SK-N-MC (cell line): ENCODE results near the gene RCCD1.

Experiments
- DNase-seq: peaks from one replicate; pipeline ENCODE4 v3.0.0-alpha.2; 2011; ENCODE audit warnings: low read depth, low spot score
- H3K27ac ChIP-seq: fragments of 200-600 bp; sonication (generic); 2 replicates; pipeline ENCODE4 v1.5.1; 2016; ENCODE audit warnings: mixed run types
- H3K36me3 ChIP-seq: fragments of 200-600 bp; sonication (generic); 2 replicates; pipeline ENCODE4 v1.6.1; 2017; ENCODE audit warnings: antibody characterized with exemption, low read length, mixed read lengths; ENCODE audit not compliant: insufficient read depth
- H3K4me3 ChIP-seq: fragments of 200-600 bp; sonication (generic); 2 replicates; pipeline ENCODE4 v1.5.1; 2016
- H3K9ac ChIP-seq: fragments of 200-600 bp; sonication (generic); 2 replicates; pipeline ENCODE4 v1.8.0; 2017; ENCODE audit warnings: mixed run types, mixed read lengths; ENCODE audit not compliant: insufficient read length
- H3K9me3 ChIP-seq: fragments of 200-600 bp; sonication (generic); 2 replicates; pipeline ENCODE4 v1.6.1; 2017; ENCODE audit warnings: low read depth, mild to moderate bottlenecking, antibody characterized with exemption, low read length, moderate library complexity, mixed read lengths
- EZH2 ChIP-seq: fragments of 200-600 bp; sonication (generic); IDR thresholded peaks from one replicate; pipeline ENCODE4 v1.6.1; 2017; ENCODE audit warnings: antibody characterized with exemption
- FOXP2 ChIP-seq: optimal IDR thresholded peaks from 2 replicates; pipeline ENCODE3; 2011; ENCODE audit warnings: mild to moderate bottlenecking, moderate library complexity; ENCODE audit not compliant: insufficient read depth; ENCODE audit errors: extremely low read length, control extremely low read depth
- POLR2AphosphoS5 ChIP-seq: IDR thresholded peaks from 2 replicates; pipeline ENCODE4 v1.6.1; 2012; ENCODE audit warnings: mild to moderate bottlenecking, low read depth, low read length, borderline replicate concordance

The RCCD1 gene

GRCh38 chr15:90956274-90957030 is 1.8 kb downstream of the RCCD1 start:
- peaks cover 21% of the 10 kb centered on the region; the same call in 1 of the 2 replicates for H3K36me3 ChIP-seq
- peak overlapping the region; percentile 76 for H3K4me3 ChIP-seq
- peak overlapping the region; percentile 37; the same call in 1 of the 2 replicates for H3K27ac ChIP-seq
- peak overlapping the region; percentile 75 for H3K9ac ChIP-seq
- DNase-seq: no peak
- TF ChIP-seq FOXP2 (peak; percentile 33), EZH2 (no peak), POLR2AphosphoS5 (peak; percentile 38; the same call in 1 of the 2 replicates)
- H3K9me3 ChIP-seq: no peaks in the 10 kb centered on the region

DNA sequence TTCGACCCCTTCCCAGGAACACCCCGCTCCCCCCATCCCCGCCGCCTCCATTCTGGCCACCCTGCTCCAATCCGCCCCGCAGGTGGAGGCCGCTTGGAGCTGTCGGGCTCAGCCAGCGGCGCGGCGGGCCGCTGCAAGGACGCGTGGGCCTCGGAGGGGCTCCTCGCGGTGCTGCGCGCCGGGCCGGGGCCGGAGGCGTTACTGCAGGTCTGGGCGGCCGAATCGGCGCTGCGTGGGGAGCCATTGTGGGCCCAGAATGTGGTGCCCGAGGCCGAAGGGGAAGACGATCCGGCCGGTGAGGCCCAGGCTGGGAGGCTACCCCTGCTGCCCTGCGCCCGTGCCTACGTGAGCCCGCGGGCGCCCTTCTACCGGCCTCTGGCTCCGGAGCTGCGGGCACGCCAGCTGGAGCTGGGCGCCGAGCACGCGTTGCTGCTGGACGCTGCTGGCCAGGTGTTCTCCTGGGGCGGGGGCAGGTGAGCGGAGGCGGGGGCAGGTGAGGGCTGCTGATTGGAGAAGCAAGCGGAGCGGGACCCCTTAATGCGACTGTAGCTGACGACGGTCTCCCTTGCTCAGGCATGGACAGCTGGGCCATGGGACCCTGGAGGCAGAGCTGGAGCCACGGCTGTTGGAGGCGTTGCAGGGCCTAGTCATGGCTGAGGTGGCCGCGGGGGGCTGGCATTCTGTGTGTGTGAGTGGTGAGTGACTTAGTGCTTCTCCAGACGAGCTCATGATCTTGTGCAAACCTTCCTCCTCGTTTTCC is 2.5 kb downstream of the RCCD1 start:
- Histone ChIP-seq H3K27ac (no peak overlapping the region), H3K9me3 (no peaks in the 10 kb centered on the region), H3K9ac (peak overlapping the region; percentile 75), H3K4me3 (peak overlapping the region; percentile 76), H3K36me3 (peaks cover 18% of the 10 kb centered on the region; the same call in 1 of the 2 replicates)
- no peak for TF ChIP-seq FOXP2
- TF ChIP-seq EZH2: no peak
- TF ChIP-seq POLR2AphosphoS5: no peak
- no peak for DNase-seq

DNA sequence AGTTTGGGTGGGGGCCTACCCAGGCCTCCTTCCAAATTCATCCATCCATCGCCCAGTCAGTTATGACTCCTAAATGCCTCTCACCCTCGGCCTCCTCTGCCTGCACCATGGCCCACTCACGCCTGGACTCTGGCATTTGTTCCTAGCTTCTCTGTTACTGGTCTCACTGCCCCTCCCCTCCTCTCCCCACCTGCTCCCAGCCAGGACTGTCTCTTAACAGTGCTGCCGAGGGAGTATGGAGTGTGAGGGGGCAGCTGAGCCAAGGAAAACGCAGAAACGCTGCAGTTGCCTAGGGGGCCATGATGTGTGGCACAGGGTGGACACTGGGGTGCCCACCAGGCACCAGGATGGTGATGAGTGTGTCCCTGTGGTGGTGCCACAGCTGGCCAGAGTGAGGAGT is 3.1 kb downstream of the RCCD1 start:
- TF ChIP-seq EZH2 (no peak), FOXP2 (no peak), POLR2AphosphoS5 (no peak)
- H3K36me3 ChIP-seq: peaks cover 14% of the 10 kb centered on the region; the same call in 1 of the 2 replicates
- H3K9me3 ChIP-seq: no peaks in the 10 kb centered on the region
- H3K4me3 ChIP-seq: peak overlapping the region; percentile 76
- no peak overlapping the region for H3K9ac ChIP-seq
- DNase-seq: no peak
- H3K27ac ChIP-seq: no peak overlapping the region

DNA sequence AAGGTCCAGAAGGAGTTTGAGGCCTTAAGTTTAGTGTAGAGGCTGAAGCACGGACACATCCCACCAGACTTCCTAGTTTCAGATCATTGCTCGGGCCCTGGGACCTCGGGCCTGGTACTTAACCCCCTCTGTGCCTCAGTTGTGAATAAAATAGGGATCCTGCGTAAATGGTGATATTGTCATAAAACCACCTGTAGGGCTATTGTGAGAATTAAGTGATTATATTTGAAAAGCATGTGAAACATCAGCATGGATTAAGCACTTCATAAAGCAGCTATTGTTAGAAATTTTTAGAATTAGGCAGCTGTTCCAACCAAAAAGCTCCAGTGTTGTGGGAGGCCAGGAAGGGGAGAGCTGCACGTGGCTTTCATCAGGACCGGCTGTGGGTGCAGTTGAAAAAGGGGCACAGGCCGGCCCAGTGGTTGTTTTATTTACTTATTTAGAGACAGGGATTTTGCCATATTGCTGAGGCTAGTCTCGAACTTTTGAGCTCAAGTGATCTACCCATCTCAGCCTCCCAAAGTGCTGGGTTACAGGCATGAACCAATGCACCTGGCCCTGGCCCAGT is 4.4 kb downstream of the RCCD1 start:
- H3K36me3 ChIP-seq: peaks cover 15% of the 10 kb centered on the region
- H3K9me3 ChIP-seq: no peaks in the 10 kb centered on the region
- DNase-seq: no peak
- H3K27ac ChIP-seq: no peak overlapping the region
- TF ChIP-seq EZH2 (no peak), POLR2AphosphoS5 (no peak), FOXP2 (no peak)
- no peak overlapping the region for H3K9ac ChIP-seq
- H3K4me3 ChIP-seq: no peak overlapping the region

- peaks cover 22% of the 10 kb centered on the region for H3K36me3 ChIP-seq
- TF ChIP-seq EZH2 (no peak), POLR2AphosphoS5 (no peak), FOXP2 (no peak)
- no peak overlapping the region for H3K27ac ChIP-seq
- no peaks in the 10 kb centered on the region for H3K9me3 ChIP-seq
- no peak for DNase-seq
- H3K4me3 ChIP-seq: no peak overlapping the region
- H3K9ac ChIP-seq: no peak overlapping the region
Observed at GRCh38 chr15:90959894-90960293, 5.2 kb downstream of the RCCD1 start.

GRCh38 chr15:90960298-90961091 is 5.8 kb downstream of the RCCD1 start:
- Histone ChIP-seq H3K36me3 (peaks cover 27% of the 10 kb centered on the region), H3K4me3 (no peak overlapping the region), H3K9ac (no peak overlapping the region), H3K9me3 (no peaks in the 10 kb centered on the region), H3K27ac (no peak overlapping the region)
- TF ChIP-seq EZH2 (no peak), POLR2AphosphoS5 (no peak; the same call in 1 of the 2 replicates), FOXP2 (no peak)
- DNase-seq: no peak

GRCh38 chr15:90962021-90962420 is 7.3 kb downstream of the RCCD1 start:
- Histone ChIP-seq H3K9ac (no peak overlapping the region), H3K4me3 (no peak overlapping the region), H3K9me3 (no peaks in the 10 kb centered on the region), H3K27ac (no peak overlapping the region), H3K36me3 (peaks cover 38% of the 10 kb centered on the region)
- DNase-seq: no peak
- TF ChIP-seq POLR2AphosphoS5 (no peak; the same call in 1 of the 2 replicates), FOXP2 (no peak), EZH2 (no peak)
